ENCODE measurements around the gene TJP2. TPM values are rescaled to one million over a fixed set of nuclear protein-coding genes. Genes with fewer than 3 reads are reported as not detected.

Gene TJP2
- total RNA-seq, 4 donors from 2014 or later = 200 to 266 (median 232) TPM

DNA sequence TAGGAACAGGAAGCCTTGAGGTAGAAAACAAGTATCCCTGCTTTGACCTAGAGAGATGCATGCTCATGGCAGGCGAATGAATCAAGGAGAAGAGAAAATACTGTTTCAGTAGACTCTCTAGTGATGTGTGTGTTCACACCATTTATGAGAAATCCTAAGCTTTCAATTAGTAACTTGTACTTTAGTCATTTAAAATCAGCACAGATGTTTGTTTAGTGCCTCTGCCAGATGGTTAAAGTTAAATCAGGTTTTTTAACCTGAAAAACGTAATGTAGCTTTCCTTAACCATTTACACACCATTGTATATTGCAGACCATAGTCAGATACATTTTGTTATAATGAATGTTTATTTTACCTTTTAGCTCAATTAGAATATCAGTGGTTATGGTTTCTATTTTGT lies 5.0 kb downstream of the TJP2 start:
- no peak for TF ChIP-seq POLR2A (IDR thresholded peaks at IDR 0.05)
- no peak for TF ChIP-seq CTCF (IDR thresholded peaks at IDR 0.05)
- Histone ChIP-seq H3K4me3 (replicated peaks in 1 of 3) (no peak overlapping the region), H3K4me1 (peaks cover 18 to 52% of the 10 kb centered on the region in 2 donors), H3K9me3 (no peaks in the 10 kb centered on the region), H3K27me3 (no peaks in the 10 kb centered on the region), H3K36me3 (no peaks in the 10 kb centered on the region), H3K27ac (peak overlapping the region; percentile 7 to 56 (median 53))
- intact Hi-C loops (cut with DNase I) = no loop called here
- WGBS, 2 donors = 66 to 72% methylated on average over 2 of the region's 2 CpGs
- no peak for DNase-seq

- no peak for DNase-seq
- no peaks in the 10 kb centered on the region for H3K36me3 ChIP-seq
- no peaks in the 10 kb centered on the region for H3K9me3 ChIP-seq
- H3K4me1 ChIP-seq = peaks cover 12 to 49% of the 10 kb centered on the region in 2 donors
- intact Hi-C loops (cut with DNase I) = no loop called here
- H3K27ac ChIP-seq = peak overlapping the region in 2 of 3 donors; percentile 34 to 67
- TF ChIP-seq POLR2A (IDR thresholded peaks at IDR 0.05) = no peak
- TF ChIP-seq CTCF (IDR thresholded peaks at IDR 0.05) = no peak
- 84 to 91% methylated on average over 3 of the region's 3 CpGs for WGBS, 2 donors
- H3K27me3 ChIP-seq = no peaks in the 10 kb centered on the region
- H3K4me3 ChIP-seq (replicated peaks in 1 of 3) = no peak overlapping the region
Observed at GRCh38 chr9:69180200-69180599, 6.1 kb downstream of the TJP2 start.

- no peak for DNase-seq
- Histone ChIP-seq H3K9me3 (no peaks in the 10 kb centered on the region), H3K36me3 (no peaks in the 10 kb centered on the region), H3K27me3 (no peaks in the 10 kb centered on the region), H3K4me3 (replicated peaks in 1 of 3) (no peak overlapping the region), H3K4me1 (peaks cover 8 to 45% of the 10 kb centered on the region in 2 donors), H3K27ac (peak overlapping the region in 2 of 3 donors; percentile 34 to 67)
- 46 to 56% methylated on average over 2 of the region's 2 CpGs for WGBS, 2 donors
- TF ChIP-seq CTCF (IDR thresholded peaks at IDR 0.05) = no peak
- no peak for TF ChIP-seq POLR2A (IDR thresholded peaks at IDR 0.05)
- intact Hi-C loops (cut with DNase I) = no loop called here
Observed at GRCh38 chr9:69180670-69181069, 6.6 kb downstream of the TJP2 start.

GRCh38 chr9:69181908-69182353 lies 7.9 kb downstream of the TJP2 start:
- H3K27ac ChIP-seq = peak overlapping the region in 2 of 3 donors; percentile 34 to 67

More at GRCh38 chr9:69181908-69182353, 7.9 kb downstream of the TJP2 start:
- DNase-seq = no peak
- WGBS, 2 donors = 78 to 84% methylated on average over 4 of the region's 4 CpGs
- H3K9me3 ChIP-seq = no peaks in the 10 kb centered on the region
- no peak for TF ChIP-seq CTCF (IDR thresholded peaks at IDR 0.05)
- TF ChIP-seq POLR2A (IDR thresholded peaks at IDR 0.05) = no peak
- intact Hi-C loops (cut with DNase I) = no loop called here
- H3K27me3 ChIP-seq = no peaks in the 10 kb centered on the region
- H3K4me3 ChIP-seq (replicated peaks in 1 of 3) = no peak overlapping the region
- H3K36me3 ChIP-seq = no peaks in the 10 kb centered on the region
- peaks cover 17 to 49% of the 10 kb centered on the region in 2 donors for H3K4me1 ChIP-seq
